Endodermal cell (in vitro differentiated cells): ENCODE results near the gene LMO7. TPM values are rescaled to one million over a fixed set of nuclear protein-coding genes. Genes with fewer than 3 reads are reported as not detected.

Source experiments
- DNase-seq: peaks from one replicate; pipeline ENCODE4 v3.0.0-alpha.2; 2017
- H3K27ac ChIP-seq: 2 replicates; pipeline ENCODE4 v1.5.1; 2013; ENCODE audit warnings: mild to moderate bottlenecking, low read depth, low read length, moderate library complexity
- H3K27me3 ChIP-seq: 2 replicates; pipeline ENCODE4 v1.6.1; 2013; ENCODE audit warnings: mild to moderate bottlenecking, low read length, moderate library complexity; ENCODE audit not compliant: insufficient read depth, control insufficient read depth, poor library complexity, severe bottlenecking
- H3K36me3 ChIP-seq: 2 replicates; pipeline ENCODE4 v1.7.0; 2013; ENCODE audit warnings: mild to moderate bottlenecking, low read length, moderate library complexity; ENCODE audit not compliant: control insufficient read depth, insufficient read depth
- H3K4me1 ChIP-seq: one replicate; pipeline ENCODE4 v1.7.0; 2013; ENCODE audit warnings: low read length; ENCODE audit not compliant: control insufficient read depth, insufficient read depth
- H3K4me3 ChIP-seq: 2 replicates; pipeline ENCODE4 v1.5.1; 2013; ENCODE audit warnings: mild to moderate bottlenecking, low read length, moderate library complexity
- H3K9ac ChIP-seq: 2 replicates; pipeline ENCODE4 v1.6.1; 2013; ENCODE audit warnings: mild to moderate bottlenecking, low read length, moderate library complexity; ENCODE audit not compliant: poor library complexity, severe bottlenecking; ENCODE audit errors: extremely low read depth
- H3K9me3 ChIP-seq: 2 replicates; pipeline ENCODE4 v1.6.1; 2013; ENCODE audit warnings: mild to moderate bottlenecking, low read length, moderate library complexity; ENCODE audit not compliant: control insufficient read depth
- H3K27ac Mint-ChIP-seq: 2 replicates; pipeline ENCODE4 v1.8.0; 2020; ENCODE audit warnings: mixed read lengths
- H3K27me3 Mint-ChIP-seq: 2 replicates; pipeline ENCODE4 v1.8.0; 2021; ENCODE audit warnings: mild to moderate bottlenecking, mixed read lengths; ENCODE audit not compliant: insufficient read depth
- H3K36me3 Mint-ChIP-seq: 2 replicates; pipeline ENCODE4 v1.8.0; 2020; ENCODE audit warnings: low read depth, mixed read lengths
- H3K4me1 Mint-ChIP-seq: 2 replicates; pipeline ENCODE4 v1.8.0; 2020; ENCODE audit warnings: mixed read lengths
- H3K4me3 Mint-ChIP-seq: 2 replicates; pipeline ENCODE4 v1.8.0; 2020; ENCODE audit warnings: mild to moderate bottlenecking, moderate library complexity, mixed read lengths
- H3K9me3 Mint-ChIP-seq: 2 replicates; pipeline ENCODE4 v1.8.0; 2020; ENCODE audit warnings: mild to moderate bottlenecking, mixed read lengths
- WGBS, 2 experiments: methylation state at CpG; one replicate each; pipeline versions ENCODE4 v1.1.5 to v1.1.7; 2013; ENCODE audit warnings: missing lambda C conversion rate in 2 of 2, mixed read lengths in 1 of 2; ENCODE audit not compliant: insufficient coverage in 1 of 2, insufficient read length in 1 of 2; 5-methylcytosine and 5-hydroxymethylcytosine counted together
- total RNA-seq, 2 donors: library from RNA; stranded (reverse); fragmentation: NEBNext Ultra II Directional in 1 of 2; extraction: Animal tissue kit (Norgen Biotek cat#: 25700) in 1 of 2; gene quantifications; 2 replicates in 1 of 2; 3 replicates in 1 of 2; pipeline ENCODE4 v1.2.1, GENCODE V29; 2021
- TF ChIP-seq, protein P1 (sequence below): fragments of 200-600 bp; sonication (generic); conservative IDR thresholded peaks from 2 replicates; pipeline ENCODE4 v1.5.0; 2021; ENCODE audit warnings: antibody characterized with exemption, mild to moderate bottlenecking

The LMO7 gene
- total RNA-seq, 2 donors from 2014 or later = 9.9 to 14.1 TPM

DNA sequence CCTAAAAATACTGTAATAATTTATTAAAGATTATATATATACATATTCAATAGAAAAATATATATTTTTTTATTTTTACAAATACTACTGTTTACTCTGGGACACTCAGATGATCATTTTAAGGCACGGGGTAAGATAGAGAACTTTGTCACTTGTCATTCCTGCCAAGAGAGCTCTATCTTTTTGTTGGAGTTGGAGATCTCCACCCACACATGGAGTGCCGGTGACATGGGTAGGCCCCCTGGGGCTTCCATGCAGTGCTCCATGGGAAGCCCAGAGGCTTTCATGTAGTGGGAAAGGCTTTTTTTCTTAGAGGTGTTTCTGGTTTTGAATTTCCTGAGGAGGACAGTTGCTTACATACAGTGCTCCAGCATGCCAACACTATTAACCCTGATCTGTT, 81.4 kb downstream of the LMO7 start:
- no peaks in the 10 kb centered on the region for H3K27me3 Mint-ChIP-seq
- 92% methylated on average over 2 of the region's 2 CpGs; no CpG with 5 or more reads in 1 of the 2 experiments for WGBS, 2 experiments
- no peak overlapping the region for H3K4me3 Mint-ChIP-seq
- Histone ChIP-seq H3K27ac (no peak overlapping the region), H3K9me3 (no peaks in the 10 kb centered on the region), H3K36me3 (no peaks in the 10 kb centered on the region), H3K9ac (no peak overlapping the region), H3K4me1 (no peaks in the 10 kb centered on the region), H3K27me3 (no peaks in the 10 kb centered on the region), H3K4me3 (no peak overlapping the region)
- peaks cover 12% of the 10 kb centered on the region for H3K4me1 Mint-ChIP-seq
- TF ChIP-seq, protein P1, sequence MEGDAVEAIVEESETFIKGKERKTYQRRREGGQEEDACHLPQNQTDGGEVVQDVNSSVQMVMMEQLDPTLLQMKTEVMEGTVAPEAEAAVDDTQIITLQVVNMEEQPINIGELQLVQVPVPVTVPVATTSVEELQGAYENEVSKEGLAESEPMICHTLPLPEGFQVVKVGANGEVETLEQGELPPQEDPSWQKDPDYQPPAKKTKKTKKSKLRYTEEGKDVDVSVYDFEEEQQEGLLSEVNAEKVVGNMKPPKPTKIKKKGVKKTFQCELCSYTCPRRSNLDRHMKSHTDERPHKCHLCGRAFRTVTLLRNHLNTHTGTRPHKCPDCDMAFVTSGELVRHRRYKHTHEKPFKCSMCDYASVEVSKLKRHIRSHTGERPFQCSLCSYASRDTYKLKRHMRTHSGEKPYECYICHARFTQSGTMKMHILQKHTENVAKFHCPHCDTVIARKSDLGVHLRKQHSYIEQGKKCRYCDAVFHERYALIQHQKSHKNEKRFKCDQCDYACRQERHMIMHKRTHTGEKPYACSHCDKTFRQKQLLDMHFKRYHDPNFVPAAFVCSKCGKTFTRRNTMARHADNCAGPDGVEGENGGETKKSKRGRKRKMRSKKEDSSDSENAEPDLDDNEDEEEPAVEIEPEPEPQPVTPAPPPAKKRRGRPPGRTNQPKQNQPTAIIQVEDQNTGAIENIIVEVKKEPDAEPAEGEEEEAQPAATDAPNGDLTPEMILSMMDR = no peak
- peaks cover 12% of the 10 kb centered on the region for H3K9me3 Mint-ChIP-seq
- H3K27ac Mint-ChIP-seq = peak overlapping the region; percentile 26
- DNase-seq = no peak
- peaks cover 21% of the 10 kb centered on the region for H3K36me3 Mint-ChIP-seq

DNA sequence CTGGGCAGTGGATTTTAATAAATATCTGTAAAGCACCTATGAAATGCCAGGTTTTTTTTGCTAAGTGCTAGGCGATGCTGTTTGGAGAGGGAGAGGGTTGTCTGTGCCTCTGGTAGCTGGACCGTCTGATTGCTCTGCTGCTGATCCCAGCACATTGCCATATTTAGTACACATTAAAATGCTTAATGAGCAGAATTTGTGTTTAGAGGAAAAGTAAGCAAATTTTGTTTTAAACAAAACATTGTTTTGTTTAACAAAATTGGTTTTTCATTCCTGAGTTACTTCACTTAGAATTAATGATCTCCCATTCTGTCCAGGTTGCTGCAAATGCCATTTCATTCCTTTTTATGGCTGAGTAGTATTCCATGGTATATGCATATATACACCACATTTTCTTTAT, 85.2 kb downstream of the LMO7 start:
- no peak for DNase-seq
- 96% methylated on average over 2 of the region's 2 CpGs; no CpG with 5 or more reads in 1 of the 2 experiments for WGBS, 2 experiments
- Mint-ChIP-seq H3K27me3 (no peaks in the 10 kb centered on the region), H3K4me1 (peaks cover 41% of the 10 kb centered on the region), H3K4me3 (no peak overlapping the region), H3K9me3 (peaks cover 18% of the 10 kb centered on the region), H3K36me3 (peaks cover 25% of the 10 kb centered on the region), H3K27ac (no peak overlapping the region)
- peaks cover 19% of the 10 kb centered on the region for H3K4me1 ChIP-seq
- H3K27me3 ChIP-seq = no peaks in the 10 kb centered on the region
- no peaks in the 10 kb centered on the region for H3K36me3 ChIP-seq
- no peak overlapping the region for H3K4me3 ChIP-seq
- TF ChIP-seq, protein P1 = no peak
- peaks cover 6% of the 10 kb centered on the region for H3K9me3 ChIP-seq
- H3K27ac ChIP-seq = no peak overlapping the region
- H3K9ac ChIP-seq = no peak overlapping the region

DNA sequence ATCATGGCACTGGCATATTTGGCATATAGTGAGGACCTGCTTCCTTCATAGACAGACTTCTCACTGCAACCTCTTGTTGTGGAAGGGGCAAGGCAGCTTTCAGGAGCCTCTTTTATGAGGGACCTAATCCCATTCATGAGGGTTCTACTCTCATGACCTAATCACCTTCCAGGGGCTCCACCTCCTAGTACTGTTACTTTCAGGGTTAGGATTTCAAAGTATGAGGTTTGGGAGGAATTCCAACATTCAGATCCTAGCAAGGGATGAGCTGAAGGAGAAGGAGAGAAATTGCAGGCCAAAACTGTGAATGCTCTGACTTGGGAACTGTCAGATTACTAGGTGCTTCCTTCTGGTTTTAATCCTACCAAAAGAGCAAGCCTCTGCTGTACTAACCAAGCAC, 87.8 kb downstream of the LMO7 start:
- H3K4me1 Mint-ChIP-seq = peaks cover 47% of the 10 kb centered on the region
- H3K27me3 ChIP-seq = no peaks in the 10 kb centered on the region
- H3K9ac ChIP-seq = no peak overlapping the region
- peaks cover 6% of the 10 kb centered on the region for H3K9me3 ChIP-seq
- no peak overlapping the region for H3K27ac ChIP-seq
- peaks cover 21% of the 10 kb centered on the region for H3K4me1 ChIP-seq
- H3K27me3 Mint-ChIP-seq = no peaks in the 10 kb centered on the region
- H3K4me3 ChIP-seq = peak overlapping the region; percentile 54
- peaks cover 26% of the 10 kb centered on the region for H3K36me3 Mint-ChIP-seq
- peaks cover 21% of the 10 kb centered on the region for H3K9me3 Mint-ChIP-seq
- H3K27ac Mint-ChIP-seq = peak overlapping the region; percentile 86
- TF ChIP-seq, protein P1 = no peak
- no peak overlapping the region for H3K4me3 Mint-ChIP-seq
- no peaks in the 10 kb centered on the region for H3K36me3 ChIP-seq
- no peak for DNase-seq
